Adrenal gland (tissue), 12 donors: ENCODE measurements around the gene DNAJB4. TPM values are rescaled to one million over a fixed set of nuclear protein-coding genes. Genes with fewer than 3 reads are reported as not detected.

ENCODE experiments used
- DNase-seq, 7 donors: peaks; one replicate each; pipeline ENCODE4 v3.0.0-alpha.2; 2019 to 2020
- H3K27ac ChIP-seq, 5 donors: fragments of 200-600 bp; sonication (generic) in 4 of 5; 1 replicate in 3 of 5; 2 replicates in 2 of 5; pipeline versions ENCODE4 v1.5.1 to v1.8.0; 2016 to 2020; ENCODE audit warnings: mild to moderate bottlenecking in 1 of 5
- H3K27me3 ChIP-seq: fragments of 200-600 bp; 2 replicates; pipeline ENCODE4 v1.8.0; 2021
- H3K36me3 ChIP-seq, 2 donors: fragments of 200-600 bp; replicated peaks in 1 of 2; 1 replicate in 1 of 2; 2 replicates in 1 of 2; pipeline versions ENCODE4 v1.5.1 to v1.8.0; 2018 to 2022
- H3K4me1 ChIP-seq, 2 donors: fragments of 200-600 bp; replicated peaks in 1 of 2; 1 replicate in 1 of 2; 2 replicates in 1 of 2; pipeline versions ENCODE4 v1.5.1 to v1.8.0; 2018 to 2021
- H3K4me3 ChIP-seq, 4 donors: fragments of 200-600 bp; sonication (generic) in 3 of 4; one replicate each; pipeline ENCODE4 v1.5.1; 2016 to 2018
- H3K9me3 ChIP-seq, 3 donors: fragments of 200-600 bp; sonication (generic) in 1 of 3; replicated peaks in 1 of 3; 1 replicate in 2 of 3; 2 replicates in 1 of 3; pipeline versions ENCODE4 v1.5.1 to v1.8.0; 2016 to 2021
- POLR2A ChIP-seq, 2 donors: fragments of 450-650 bp; IDR thresholded peaks; one replicate each; pipeline ENCODE4 v1.6.1; 2017; ENCODE audit warnings: antibody characterized with exemption in 2 of 2, mild to moderate bottlenecking in 2 of 2, moderate library complexity in 1 of 2
- WGBS, 4 donors: extraction: QIAGEN DNeasy Blood & Tissue Kit in 2 of 4; methylation state at CpG; one replicate each; pipeline versions ENCODE4 v1.1.5 to v1.1.7; 2013 to 2017; 5-methylcytosine and 5-hydroxymethylcytosine counted together
- intact Hi-C, 2 donors: fragments of 100-400 bp; cut with DNase I; formaldehyde crosslinking; loops; one replicate each; pipeline versions ENCODE4 v1.14.1 to v1.15.0; 2022 to 2023
- polyA plus RNA-seq, 3 donors: library from polyadenylated mRNA; stranded (reverse); fragments of 200-250 nt in 2 of 3; fragments of 350-450 nt in 1 of 3; fragmentation: Illumina TruSeq in 1 of 3; extraction: RNeasy Lipid Tissue Mini Kit (QIAGEN cat#74804) in 1 of 3; gene quantifications; one replicate each; pipeline ENCODE4 v1.2.3, GENCODE V29; 2013 to 2014
- total RNA-seq, 9 donors: library from RNA; depleted of rRNA in 4 of 9; stranded (reverse); fragments of >200 nt in 4 of 9; fragments of 120-200 nt in 1 of 9; fragmentation: NEBNext Ultra II Directional in 1 of 9; extraction: Animal tissue kit (Norgen Biotek cat#: 25700) in 1 of 9; gene quantifications; one replicate each; pipeline versions ENCODE4 v1.1.0 to v1.2.4, GENCODE V29; 2013 to 2023
- TF ChIP-seq, protein P1 (sequence below), 6 experiments: fragments of 450-650 bp in 4 of 6; fragments of 200-600 bp in 2 of 6; sonication (generic) in 1 of 6; IDR thresholded peaks; 1 replicate in 5 of 6; 2 replicates in 1 of 6; pipeline versions ENCODE4 v1.5.1 to v1.8.0; 2016 to 2021; ENCODE audit warnings: antibody characterized with exemption in 6 of 6, mild to moderate bottlenecking in 2 of 6, moderate library complexity in 1 of 6
- donor health status: healthy with polysubstance abuse.
- donor health status: Bipolar disorder and iron deficiency.
- donor health status: DM: yes; HTN: yes; CAD: no.
- donor health status: DM: no; HTN: no; CAD: no.
- donor health status: DM: no; HTN: no; CAD: no.
- donor health status: DM: yes; HTN: yes; CAD: no.

Gene DNAJB4
- total and polyA plus RNA-seq, 12 donors = 31.8 to 182 (median 68.8) TPM

DNA sequence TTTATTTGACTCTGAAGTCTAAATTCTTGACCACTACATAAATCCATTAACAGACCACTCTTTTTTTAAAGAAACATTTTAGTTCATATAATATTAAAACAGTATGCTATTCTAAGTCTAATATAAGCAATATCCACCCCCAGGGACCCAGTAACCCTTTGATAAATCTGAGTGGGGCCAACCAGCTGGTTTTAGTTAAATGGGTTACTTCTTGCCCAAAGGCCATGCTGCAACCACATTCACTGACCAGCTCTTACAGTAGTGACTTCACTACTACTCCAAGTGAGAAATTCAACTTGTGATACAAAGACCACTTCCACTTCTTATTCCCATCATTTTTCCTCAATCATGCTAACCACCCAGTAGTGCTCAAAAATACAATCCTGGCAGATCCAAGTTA, 46.3 kb upstream of the DNAJB4 start:
- intact Hi-C loops = no loop called here
- no peaks in the 10 kb centered on the region for H3K9me3 ChIP-seq
- DNase-seq = no peak
- peak overlapping the region in 2 of 5 donors; percentile 9 to 29 for H3K27ac ChIP-seq
- peaks cover 0 to 95% of the 10 kb centered on the region in 2 donors for H3K36me3 ChIP-seq
- peaks cover 19 to 48% of the 10 kb centered on the region in 2 donors for H3K4me1 ChIP-seq
- H3K27me3 ChIP-seq = no peaks in the 10 kb centered on the region
- no peak overlapping the region for H3K4me3 ChIP-seq
- TF ChIP-seq, protein P1, sequence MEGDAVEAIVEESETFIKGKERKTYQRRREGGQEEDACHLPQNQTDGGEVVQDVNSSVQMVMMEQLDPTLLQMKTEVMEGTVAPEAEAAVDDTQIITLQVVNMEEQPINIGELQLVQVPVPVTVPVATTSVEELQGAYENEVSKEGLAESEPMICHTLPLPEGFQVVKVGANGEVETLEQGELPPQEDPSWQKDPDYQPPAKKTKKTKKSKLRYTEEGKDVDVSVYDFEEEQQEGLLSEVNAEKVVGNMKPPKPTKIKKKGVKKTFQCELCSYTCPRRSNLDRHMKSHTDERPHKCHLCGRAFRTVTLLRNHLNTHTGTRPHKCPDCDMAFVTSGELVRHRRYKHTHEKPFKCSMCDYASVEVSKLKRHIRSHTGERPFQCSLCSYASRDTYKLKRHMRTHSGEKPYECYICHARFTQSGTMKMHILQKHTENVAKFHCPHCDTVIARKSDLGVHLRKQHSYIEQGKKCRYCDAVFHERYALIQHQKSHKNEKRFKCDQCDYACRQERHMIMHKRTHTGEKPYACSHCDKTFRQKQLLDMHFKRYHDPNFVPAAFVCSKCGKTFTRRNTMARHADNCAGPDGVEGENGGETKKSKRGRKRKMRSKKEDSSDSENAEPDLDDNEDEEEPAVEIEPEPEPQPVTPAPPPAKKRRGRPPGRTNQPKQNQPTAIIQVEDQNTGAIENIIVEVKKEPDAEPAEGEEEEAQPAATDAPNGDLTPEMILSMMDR (IDR thresholded peaks at IDR 0.05) = no peak
- TF ChIP-seq POLR2A (IDR thresholded peaks at IDR 0.05) = no peak

DNA sequence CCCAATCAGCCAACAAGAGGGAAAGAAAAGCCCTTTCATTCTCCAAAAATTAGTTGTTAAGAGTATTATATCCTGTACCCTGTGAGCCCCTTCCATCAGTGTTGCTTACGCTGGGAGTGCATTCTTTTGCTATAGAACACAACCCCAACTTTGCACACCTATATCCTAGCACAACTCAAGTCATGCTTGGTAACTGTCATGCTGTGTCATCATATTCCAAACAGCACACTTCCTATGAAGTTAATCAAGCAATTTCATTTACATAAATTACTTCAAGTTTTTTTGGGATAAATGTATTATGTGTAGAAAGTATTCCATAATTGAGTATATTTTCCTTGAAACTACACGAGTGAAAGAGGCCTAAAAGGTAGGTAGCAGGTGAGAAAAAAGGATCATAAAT, 45.9 kb upstream of the DNAJB4 start:
- 85 to 94% (median 91%) methylated on average over 2 of the region's 2 CpGs for WGBS, 4 donors
- Histone ChIP-seq H3K4me3 (no peak overlapping the region), H3K9me3 (no peaks in the 10 kb centered on the region), H3K36me3 (peaks cover 0 to 97% of the 10 kb centered on the region in 2 donors), H3K27ac (peak overlapping the region in 1 of 5 donors; percentile 29), H3K4me1 (peaks cover 19 to 48% of the 10 kb centered on the region in 2 donors), H3K27me3 (no peaks in the 10 kb centered on the region)
- intact Hi-C loops = no loop called here
- DNase-seq = no peak
- no peak for TF ChIP-seq POLR2A (IDR thresholded peaks at IDR 0.05)
- TF ChIP-seq, protein P1 (IDR thresholded peaks at IDR 0.05) = no peak

DNA sequence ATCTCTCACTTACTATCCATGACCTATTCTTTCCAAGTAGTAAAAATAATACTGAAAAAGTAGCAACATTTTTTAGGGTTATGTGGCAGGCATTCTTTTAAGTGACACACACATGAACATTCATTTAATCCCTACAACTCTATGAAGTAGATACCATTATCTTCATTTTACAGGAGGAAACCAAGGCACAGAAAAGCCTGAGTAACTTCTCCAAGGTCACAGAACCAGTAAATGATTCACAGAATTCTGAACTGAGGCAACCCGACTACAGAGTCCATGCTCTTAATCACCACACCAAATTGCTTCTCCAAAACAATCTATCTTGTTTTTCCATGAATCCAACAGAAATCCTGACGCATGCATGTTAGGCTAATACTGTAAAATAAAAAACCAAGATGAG, 43.3 kb upstream of the DNAJB4 start:
- intact Hi-C loops = no loop called here
- peaks cover 0 to 97% of the 10 kb centered on the region in 2 donors for H3K36me3 ChIP-seq
- WGBS, 4 donors = 42 to 54% (median 48%) methylated on average over 2 of the region's 2 CpGs
- peaks cover 17 to 47% of the 10 kb centered on the region in 2 donors for H3K4me1 ChIP-seq
- peak overlapping the region in 3 of 5 donors; percentile 45 to 66 (median 48) for H3K27ac ChIP-seq
- TF ChIP-seq, protein P1 (IDR thresholded peaks at IDR 0.05) = no peak
- no peak for TF ChIP-seq POLR2A (IDR thresholded peaks at IDR 0.05)
- H3K9me3 ChIP-seq = no peaks in the 10 kb centered on the region
- peak in 3 of 7 donors; percentile 32 to 40 (median 35) for DNase-seq
- no peak overlapping the region for H3K4me3 ChIP-seq
- no peaks in the 10 kb centered on the region for H3K27me3 ChIP-seq

DNA sequence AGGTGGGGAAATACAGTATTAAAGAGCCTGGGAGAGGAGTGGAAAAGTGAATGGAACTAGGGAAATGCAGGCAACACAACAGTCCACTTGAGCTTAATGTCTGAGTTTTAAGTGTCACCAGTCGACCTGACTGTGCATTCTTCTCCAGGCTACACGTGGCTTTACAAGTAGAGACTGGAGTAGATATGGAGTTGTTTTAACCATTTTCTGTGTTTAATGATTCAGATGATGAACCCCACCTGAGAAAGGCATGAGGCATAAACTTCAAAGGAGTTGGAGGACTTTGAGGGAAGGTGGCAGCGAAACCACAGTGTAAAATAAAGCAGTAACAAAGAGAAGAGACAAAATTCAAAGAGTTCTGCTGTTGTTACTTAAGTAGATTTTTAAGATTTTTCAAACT, 38.4 kb upstream of the DNAJB4 start:
- no peaks in the 10 kb centered on the region for H3K9me3 ChIP-seq
- DNase-seq = no peak
- H3K4me1 ChIP-seq = peaks cover 9 to 45% of the 10 kb centered on the region in 2 donors
- WGBS, 4 donors = 87 to 90% (median 88%) methylated on average over 3 of the region's 3 CpGs
- TF ChIP-seq, protein P1 (IDR thresholded peaks at IDR 0.05) = no peak
- TF ChIP-seq POLR2A (IDR thresholded peaks at IDR 0.05) = no peak
- H3K36me3 ChIP-seq = peaks cover 0 to 82% of the 10 kb centered on the region in 2 donors
- no peak overlapping the region for H3K27ac ChIP-seq
- H3K27me3 ChIP-seq = no peaks in the 10 kb centered on the region
- intact Hi-C loops = no loop called here
- H3K4me3 ChIP-seq = no peak overlapping the region
